H9 (cell line): ENCODE data around the gene ZBTB22. TPM values are rescaled to one million over a fixed set of nuclear protein-coding genes. Genes with fewer than 3 reads are reported as not detected.

Experiments
- DNase-seq: peaks from one replicate; pipeline ENCODE4 v3.0.0-alpha.2; 2017
- H2AFZ ChIP-seq: one replicate; pipeline ENCODE4 v1.6.1; 2013; ENCODE audit warnings: mild to moderate bottlenecking, low read length, control low read depth, moderate library complexity
- H2AK5ac ChIP-seq: 2 replicates; pipeline ENCODE4 v1.6.1; 2013; ENCODE audit warnings: low read length, control low read depth, mixed read lengths; ENCODE audit not compliant: insufficient read length
- H2BK120ac ChIP-seq: one replicate; pipeline ENCODE4 v1.6.1; 2013; ENCODE audit warnings: low read depth, mild to moderate bottlenecking, low read length, control low read depth, inconsistent platforms; ENCODE audit not compliant: poor library complexity, severe bottlenecking
- H2BK12ac ChIP-seq: 2 replicates; pipeline ENCODE4 v1.6.1; 2013; ENCODE audit warnings: low read length, control low read depth, mixed read lengths, low read depth; ENCODE audit not compliant: insufficient read length
- H2BK15ac ChIP-seq: 2 replicates; pipeline ENCODE4 v1.6.1; 2013; ENCODE audit warnings: low read depth, low read length, control low read depth
- H2BK20ac ChIP-seq: one replicate; pipeline ENCODE4 v1.6.1; 2013; ENCODE audit warnings: low read depth, mild to moderate bottlenecking, low read length, control low read depth, inconsistent platforms; ENCODE audit not compliant: poor library complexity, severe bottlenecking
- H2BK5ac ChIP-seq: 2 replicates; pipeline ENCODE4 v1.6.1; 2013; ENCODE audit warnings: low read length, control low read depth, mixed read lengths; ENCODE audit not compliant: insufficient read length
- H3K14ac ChIP-seq: 2 replicates; pipeline ENCODE4 v1.6.1; 2013; ENCODE audit warnings: low read length, control low read depth; ENCODE audit not compliant: insufficient read depth
- H3K18ac ChIP-seq: 2 replicates; pipeline ENCODE4 v1.6.1; 2013; ENCODE audit warnings: low read depth, mild to moderate bottlenecking, mixed read lengths, low read length, control low read depth; ENCODE audit not compliant: insufficient read length
- H3K23ac ChIP-seq: 2 replicates; pipeline ENCODE4 v1.6.1; 2013; ENCODE audit warnings: low read length, control low read depth, mixed read lengths, low read depth; ENCODE audit not compliant: insufficient read length
- H3K23me2 ChIP-seq: 2 replicates; pipeline ENCODE4 v1.6.1; 2013; ENCODE audit warnings: low read depth, mild to moderate bottlenecking, mixed read lengths, low read length, control low read depth; ENCODE audit not compliant: insufficient read length, poor library complexity, severe bottlenecking
- H3K27ac ChIP-seq: 2 replicates; pipeline ENCODE4 v1.5.1; 2013; ENCODE audit warnings: low read length, control low read depth, mixed read lengths, low read depth; ENCODE audit not compliant: insufficient read length
- H3K27me3 ChIP-seq: 2 replicates; pipeline ENCODE4 v1.6.1; 2013; ENCODE audit warnings: low read length, control low read depth, inconsistent platforms; ENCODE audit not compliant: insufficient read depth
- H3K4ac ChIP-seq: 2 replicates; pipeline ENCODE4 v1.6.1; 2013; ENCODE audit warnings: low read depth, mild to moderate bottlenecking, control low read depth, inconsistent platforms, low read length, moderate library complexity
- H3K4me1 ChIP-seq: 2 replicates; pipeline ENCODE4 v1.6.1; 2013; ENCODE audit warnings: low read length, control low read depth, inconsistent platforms; ENCODE audit not compliant: insufficient read depth
- H3K4me2 ChIP-seq: 2 replicates; pipeline ENCODE4 v1.6.1; 2013; ENCODE audit warnings: low read length, control low read depth, mixed read lengths; ENCODE audit not compliant: insufficient read length, insufficient read depth
- H3K56ac ChIP-seq: 2 replicates; pipeline ENCODE4 v1.6.1; 2013; ENCODE audit warnings: low read depth, mild to moderate bottlenecking, mixed read lengths, low read length, control low read depth; ENCODE audit not compliant: insufficient read length
- H3K79me1 ChIP-seq: 2 replicates; pipeline ENCODE4 v1.6.1; 2013; ENCODE audit warnings: low read depth, mild to moderate bottlenecking, moderate library complexity, low read length, control low read depth, inconsistent platforms; ENCODE audit not compliant: insufficient read depth, poor library complexity, severe bottlenecking
- H3K79me2 ChIP-seq: 2 replicates; pipeline ENCODE4 v1.6.1; 2013; ENCODE audit warnings: low read length, control low read depth, inconsistent platforms; ENCODE audit not compliant: insufficient read depth
- H3K9ac ChIP-seq: 2 replicates; pipeline ENCODE4 v1.6.1; 2013; ENCODE audit warnings: low read length, control low read depth, mixed read lengths; ENCODE audit not compliant: insufficient read length; ENCODE audit errors: extremely low read depth
- H3K9me3 ChIP-seq: one replicate; pipeline ENCODE4 v1.6.1; 2013; ENCODE audit warnings: low read depth, low read length, inconsistent platforms; ENCODE audit not compliant: control insufficient read depth
- H3T11ph ChIP-seq: one replicate; pipeline ENCODE4 v1.6.1; 2013; ENCODE audit warnings: mild to moderate bottlenecking, low read length, control low read depth, inconsistent platforms
- H4K20me1 ChIP-seq: one replicate; pipeline ENCODE4 v1.6.1; 2013; ENCODE audit not compliant: control insufficient read depth, insufficient read length, insufficient read depth
- H4K5ac ChIP-seq: 2 replicates; pipeline ENCODE4 v1.6.1; 2013; ENCODE audit warnings: low read depth, mild to moderate bottlenecking, mixed read lengths, low read length, control low read depth; ENCODE audit not compliant: insufficient read length
- H4K8ac ChIP-seq: replicated peaks from 2 replicates; pipeline ENCODE4 v1.6.1; 2013; ENCODE audit warnings: low read length, control low read depth, mixed read lengths, low read depth; ENCODE audit not compliant: insufficient read length
- H4K91ac ChIP-seq: 2 replicates; pipeline ENCODE4 v1.6.1; 2013; ENCODE audit warnings: low read depth, mild to moderate bottlenecking, moderate library complexity, mixed read lengths, low read length, control low read depth; ENCODE audit not compliant: insufficient read length
- H3K27ac Mint-ChIP-seq, 3 experiments: 2 replicates in 2 of 3; 3 replicates in 1 of 3; pipeline ENCODE4 v1.8.0; 2020 to 2021; ENCODE audit warnings: mixed read lengths in 3 of 3, mild to moderate bottlenecking in 1 of 3, moderate library complexity in 1 of 3
- H3K27me3 Mint-ChIP-seq: 2 replicates; pipeline ENCODE4 v1.8.0; 2021; ENCODE audit warnings: low read depth, mild to moderate bottlenecking, moderate library complexity, mixed read lengths
- H3K36me3 Mint-ChIP-seq, 3 experiments: 2 replicates in 2 of 3; 3 replicates in 1 of 3; pipeline ENCODE4 v1.8.0; 2020 to 2021; ENCODE audit warnings: low read depth in 3 of 3, mixed read lengths in 3 of 3; ENCODE audit not compliant: insufficient read depth in 1 of 3
- H3K4me1 Mint-ChIP-seq, 2 experiments: 2 replicates each; pipeline ENCODE4 v1.8.0; 2020; ENCODE audit warnings: mixed read lengths in 2 of 2
- H3K4me3 Mint-ChIP-seq, 2 experiments: 2 replicates in 1 of 2; 3 replicates in 1 of 2; pipeline ENCODE4 v1.8.0; 2020 to 2021; ENCODE audit warnings: mild to moderate bottlenecking in 2 of 2, mixed read lengths in 2 of 2, moderate library complexity in 1 of 2
- H3K9me3 Mint-ChIP-seq, 2 experiments: 2 replicates in 1 of 2; 3 replicates in 1 of 2; pipeline ENCODE4 v1.8.0; 2020; ENCODE audit warnings: mild to moderate bottlenecking in 2 of 2, mixed read lengths in 2 of 2, moderate library complexity in 1 of 2
- CTCF ChIP-seq: fragments of 200-600 bp; sonication (generic); conservative IDR thresholded peaks from 3 replicates; pipeline ENCODE4 v1.8.0; 2021; ENCODE audit warnings: antibody characterized with exemption, mild to moderate bottlenecking
- WGBS: extraction: QIAGEN DNeasy Blood & Tissue Kit; methylation state at CpG from one replicate; pipeline ENCODE4 v1.1.7; 2013; ENCODE audit warnings: missing lambda C conversion rate, low lambda C conversion rate, mixed read lengths; ENCODE audit not compliant: insufficient read length; ENCODE audit errors: extremely low coverage; 5-methylcytosine and 5-hydroxymethylcytosine counted together
- total RNA-seq: library from RNA; stranded (reverse); gene quantifications from 2 replicates; pipeline ENCODE4 v1.2.1, GENCODE V29; 2021

ZBTB22 gene
- total RNA-seq, 1 experiment from 2014 or later = 8.1 TPM

GRCh38 chr6:33324125-33324524, 6.6 kb upstream of the ZBTB22 start:
- no peaks in the 10 kb centered on the region; the same call in 1 of the 2 replicates for H3K27me3 Mint-ChIP-seq
- no peak for TF ChIP-seq CTCF
- no peak overlapping the region for H2BK12ac ChIP-seq
- no peak overlapping the region for H2BK15ac ChIP-seq
- peaks cover 24 to 27% (median 27%) of the 10 kb centered on the region in 3 experiments for H3K36me3 Mint-ChIP-seq
- H3K27ac ChIP-seq = no peak overlapping the region
- no peak overlapping the region for H4K8ac ChIP-seq
- H4K91ac ChIP-seq = no peak overlapping the region
- no peak overlapping the region for H3K56ac ChIP-seq
- H3K4me1 ChIP-seq = peaks cover 9% of the 10 kb centered on the region; the same call in 1 of the 2 replicates
- no peak overlapping the region; a peak in 1 of 7 replicates for H3K27ac Mint-ChIP-seq
- no peak for DNase-seq
- no CpG with 5 or more reads among the region's 7 CpGs for WGBS
- peaks cover 8% of the 10 kb centered on the region; the same call in 1 of the 2 replicates for H3K79me2 ChIP-seq
- peak overlapping the region; percentile 93 for H3K4me2 ChIP-seq
- H3K9me3 ChIP-seq = no peaks in the 10 kb centered on the region
- H3K23me2 ChIP-seq = peaks cover 18% of the 10 kb centered on the region
- H2AK5ac ChIP-seq = no peak overlapping the region
- peaks cover 38 to 42% of the 10 kb centered on the region in 2 experiments for H3K4me1 Mint-ChIP-seq
- peak overlapping the region; percentile 95 to 100 for H3K4me3 Mint-ChIP-seq
- no peak overlapping the region for H2BK20ac ChIP-seq
- H3K14ac ChIP-seq = no peak overlapping the region
- no peaks in the 10 kb centered on the region for H4K20me1 ChIP-seq
- peaks cover 0 to 3% of the 10 kb centered on the region in 2 experiments; a peak in 3 of 5 replicates for H3K9me3 Mint-ChIP-seq
- H3K4ac ChIP-seq = no peak overlapping the region
- peak overlapping the region; percentile 60 for H2AFZ ChIP-seq
- H3K27me3 ChIP-seq = no peaks in the 10 kb centered on the region
- no peak overlapping the region for H4K5ac ChIP-seq
- H3K23ac ChIP-seq = no peak overlapping the region
- no peak overlapping the region for H2BK5ac ChIP-seq
- no peak overlapping the region for H2BK120ac ChIP-seq
- H3K79me1 ChIP-seq = peaks cover 7% of the 10 kb centered on the region
- H3K18ac ChIP-seq = no peak overlapping the region
- H3T11ph ChIP-seq = no peak overlapping the region
- H3K9ac ChIP-seq = peak overlapping the region; percentile 53
